Middle frontal gyrus (tissue), 1 donor: Measurements from ENCODE around the gene PSTPIP2.

Experiments used
- DNase-seq: peaks from one replicate; pipeline ENCODE4 v3.0.0-alpha.2; 2015; ENCODE audit warnings: low spot score; ENCODE audit errors: extremely low spot score

Gene PSTPIP2

DNA sequence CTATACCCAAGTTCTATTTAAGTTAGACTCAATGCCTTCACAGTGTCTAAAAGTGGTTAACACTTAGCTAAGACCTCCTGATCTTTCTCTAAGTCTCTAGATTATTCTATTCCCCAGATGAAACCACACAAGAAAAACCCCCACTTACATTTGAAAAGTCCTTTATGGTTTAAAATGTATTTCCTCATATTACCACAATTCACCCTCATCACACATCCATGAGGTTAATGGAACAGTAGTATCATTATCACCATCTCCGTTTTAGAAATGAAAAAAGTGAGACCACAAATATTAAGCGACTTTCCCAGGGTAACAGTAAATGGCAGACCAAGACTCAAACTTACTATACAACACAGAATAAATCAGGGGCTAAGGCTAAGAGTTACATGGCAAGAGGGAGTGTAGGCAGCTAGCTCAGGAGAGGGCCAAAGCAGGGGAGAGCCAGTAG lies 133.5 kb downstream of the PSTPIP2 start:
- no peak for DNase-seq

DNA sequence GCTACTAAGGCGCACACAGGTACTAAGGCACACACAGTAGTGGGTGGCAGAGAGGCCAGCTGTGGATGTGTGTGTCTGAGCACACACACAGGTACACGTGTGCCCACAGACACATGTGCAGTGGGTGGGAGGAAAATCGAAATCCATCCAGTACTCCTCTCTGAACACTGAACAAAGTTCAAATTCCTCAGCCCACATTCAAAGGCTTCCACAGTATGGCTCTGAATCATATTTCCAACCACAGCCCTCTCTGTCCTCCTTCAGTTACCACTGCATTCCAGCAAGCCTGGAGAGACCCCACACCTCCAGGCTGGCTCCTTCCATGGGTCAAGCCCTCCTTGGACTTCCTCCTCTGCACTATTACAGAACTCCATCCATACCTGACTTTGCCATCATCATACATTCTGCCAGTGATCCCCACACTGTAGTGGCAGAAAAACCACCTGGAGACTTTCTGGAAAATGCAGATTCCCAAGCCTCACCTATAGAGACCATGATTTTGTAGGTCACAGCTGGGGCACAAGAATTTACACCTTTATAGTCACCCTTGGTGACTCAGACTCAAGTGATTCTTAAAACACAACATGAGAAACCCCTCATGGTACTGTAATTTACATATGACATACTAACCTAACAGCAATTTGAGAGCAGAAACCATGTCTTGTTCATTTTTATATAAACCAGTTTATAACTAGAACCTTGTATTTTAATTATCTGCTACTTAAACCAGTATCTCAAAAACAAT lies 136.3 kb downstream of the PSTPIP2 start:
- DNase-seq = no peak
